ENCODE data around the gene TBCB. TPM values are rescaled to one million over a fixed set of nuclear protein-coding genes. Genes with fewer than 3 reads are reported as not detected.
A peak's percentile ranks its signal among the peaks of the same experiment; 100 is the strongest.

TBCB gene
- polyA plus RNA-seq, 1 of the 3 experiments (the other 2 are of a cell fraction) = 712 TPM

- Histone ChIP-seq H3K27ac (ENCODE audit: low read depth in 2 of 2, low read length in 1 of 2) (no peak overlapping the region), H3K36me3 (replicated peaks in 1 of 2; ENCODE audit: control insufficient read depth in 1 of 2, insufficient read depth in 2 of 2, low read length in 1 of 2) (peaks cover 19 to 34% of the 10 kb centered on the region in 2 experiments), H3F3A (replicated peaks; ENCODE audit: insufficient read depth) (peaks cover 6% of the 10 kb centered on the region), H3K9me2 (no peaks in the 10 kb centered on the region), H3K79me2 (ENCODE audit: insufficient read depth) (peaks cover 25% of the 10 kb centered on the region; the same call in 1 of the 2 replicates), H3K4me1 (ENCODE audit: control insufficient read depth in 1 of 2, insufficient read depth in 2 of 2, low read depth in 1 of 2, low read length in 1 of 2) (peaks cover under 1 to 2% of the 10 kb centered on the region in 2 experiments; a peak in 1 of 4 replicates), H4K20me1 (ENCODE audit: insufficient read depth) (no peaks in the 10 kb centered on the region), H3K4me2 (no peak overlapping the region), H3K9me3 (no peaks in the 10 kb centered on the region), H3K27me3 (ENCODE audit: insufficient read depth) (no peaks in the 10 kb centered on the region), H2AFZ (ENCODE audit: low read depth) (no peak overlapping the region), H3K9ac (no peak overlapping the region), H3K4me3 (ENCODE audit: low read depth in 2 of 2, low read length in 1 of 2) (no peak overlapping the region)
- 93% methylated on average over 43 of the region's 49 CpGs for WGBS (ENCODE audit: low lambda C conversion rate)
- peak; percentile 16 for DNase-seq
- TF ChIP-seq POLR2AphosphoS5 (IDR thresholded peaks at IDR 0.05; ENCODE audit: low read depth, low read length) (no peak), GATA2 (CRISPR knock-in tag; IDR thresholded peaks at IDR 0.05) (no peak), FOXM1 (IDR thresholded peaks at IDR 0.05; ENCODE audit: low read depth) (no peak), SMC3 (IDR thresholded peaks at IDR 0.05; ENCODE audit: low read depth, low read length) (no peak), NRF1 (IDR thresholded peaks at IDR 0.05; ENCODE audit: low read depth, low read length) (no peak), USF2 (IDR thresholded peaks at IDR 0.05; ENCODE audit: borderline replicate concordance, low read depth, low read length) (no peak), RFX5 (IDR thresholded peaks at IDR 0.05; ENCODE audit: low read length) (no peak), TAF1 (IDR thresholded peaks at IDR 0.05; ENCODE audit: borderline replicate concordance, low read depth, low read length) (no peak), RCOR1 (IDR thresholded peaks at IDR 0.05; ENCODE audit: low read length) (no peak), RXRA (IDR thresholded peaks at IDR 0.05; ENCODE audit: borderline replicate concordance, low read depth) (no peak), MEF2A (IDR thresholded peaks at IDR 0.05; ENCODE audit: borderline replicate concordance, low read depth) (no peak), CHD2 (IDR thresholded peaks at IDR 0.05; ENCODE audit: low read length, partially characterized antibody) (no peak), GABPA (IDR thresholded peaks at IDR 0.05; ENCODE audit: low read depth) (no peak), EZH2phosphoT487 (IDR thresholded peaks at IDR 0.05; ENCODE audit: borderline replicate concordance, low read depth) (no peak), TCF12 (IDR thresholded peaks at IDR 0.05) (no peak), SIN3A (IDR thresholded peaks at IDR 0.05; ENCODE audit: borderline replicate concordance, low read depth, low read length) (no peak), JUND (IDR thresholded peaks at IDR 0.05) (no peak), EP300 (IDR thresholded peaks at IDR 0.05; ENCODE audit: borderline replicate concordance in 1 of 2, low read depth in 1 of 2, low read length in 1 of 2) (no peak), ELF1 (IDR thresholded peaks at IDR 0.05) (no peak), FOSL2 (IDR thresholded peaks at IDR 0.05; ENCODE audit: borderline replicate concordance, low read depth) (no peak)
- ChIA-PET POLR2A (no interaction called here), CTCF (no interaction called here)
These were observed 6.3 kb downstream of the TBCB start for GRCh38 chr19:36121486-36122124.
